K562 (cell line): ENCODE results near the gene KLK1.

Experiments used
- EGR1 ChIP-seq: fragments of 450-650 bp; conservative IDR thresholded peaks from 2 replicates; pipeline ENCODE4 v1.6.1; 2017; ENCODE audit warnings: mild to moderate bottlenecking
- TCF7 ChIP-seq: sonication (generic); IDR thresholded peaks from 2 replicates; pipeline ENCODE4 v1.6.1; 2016; ENCODE audit warnings: antibody characterized with exemption, borderline replicate concordance

- no peak for TF ChIP-seq EGR1
- no peak for TF ChIP-seq TCF7
These were observed 3.1 kb upstream of the KLK1 start for GRCh38 chr19:50826492-50827240.
